DMS79 treated with DMSO at 0.1 percent for 48 hours (cell line): ENCODE data around the gene PTGDR2.

ENCODE experiments used
- DNase-seq: peaks from one replicate; lab custom pipeline; 2025; lab: John Stamatoyannopoulos, UW

The PTGDR2 gene

DNA sequence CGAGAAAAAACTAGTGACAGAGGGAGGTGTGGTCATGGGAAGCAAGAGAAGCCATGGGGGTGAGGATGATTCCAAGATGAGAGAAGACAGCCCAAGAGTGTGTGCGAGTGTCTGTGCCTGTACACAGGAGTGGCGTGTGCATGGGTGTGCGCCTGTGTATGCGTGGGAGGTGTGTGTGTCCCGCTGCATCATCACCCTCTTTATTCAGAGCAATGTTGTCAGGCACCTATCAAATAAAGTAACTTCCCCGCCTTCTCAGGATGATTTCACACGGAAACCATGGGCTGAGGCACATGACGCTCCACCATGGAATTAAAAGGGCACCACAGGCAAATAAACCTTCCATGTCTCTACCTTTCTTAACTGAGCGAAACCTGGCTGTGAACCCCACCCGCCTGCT is 46.1 kb downstream of the PTGDR2 start:
- no peak for DNase-seq

DNA sequence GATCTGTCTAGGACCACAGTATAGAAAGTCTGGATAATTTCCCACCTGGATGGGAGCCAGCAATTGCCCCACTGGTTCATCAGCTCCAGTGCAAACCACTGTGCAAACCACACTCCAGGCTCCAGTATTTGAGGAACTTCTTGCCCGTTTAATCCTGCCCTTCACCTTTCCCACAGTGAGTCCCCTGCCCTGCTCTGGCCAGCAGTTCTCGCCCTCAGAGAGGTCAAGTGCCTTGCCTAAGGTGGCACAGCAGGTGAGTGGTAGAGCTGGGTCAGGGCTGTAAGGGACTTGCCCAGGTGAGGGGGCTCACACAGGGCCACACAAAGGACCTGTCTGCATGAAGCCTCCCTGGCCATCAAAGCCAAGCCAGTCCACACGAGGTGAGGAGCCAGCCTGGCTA is 46.5 kb downstream of the PTGDR2 start:
- DNase-seq = no peak

DNA sequence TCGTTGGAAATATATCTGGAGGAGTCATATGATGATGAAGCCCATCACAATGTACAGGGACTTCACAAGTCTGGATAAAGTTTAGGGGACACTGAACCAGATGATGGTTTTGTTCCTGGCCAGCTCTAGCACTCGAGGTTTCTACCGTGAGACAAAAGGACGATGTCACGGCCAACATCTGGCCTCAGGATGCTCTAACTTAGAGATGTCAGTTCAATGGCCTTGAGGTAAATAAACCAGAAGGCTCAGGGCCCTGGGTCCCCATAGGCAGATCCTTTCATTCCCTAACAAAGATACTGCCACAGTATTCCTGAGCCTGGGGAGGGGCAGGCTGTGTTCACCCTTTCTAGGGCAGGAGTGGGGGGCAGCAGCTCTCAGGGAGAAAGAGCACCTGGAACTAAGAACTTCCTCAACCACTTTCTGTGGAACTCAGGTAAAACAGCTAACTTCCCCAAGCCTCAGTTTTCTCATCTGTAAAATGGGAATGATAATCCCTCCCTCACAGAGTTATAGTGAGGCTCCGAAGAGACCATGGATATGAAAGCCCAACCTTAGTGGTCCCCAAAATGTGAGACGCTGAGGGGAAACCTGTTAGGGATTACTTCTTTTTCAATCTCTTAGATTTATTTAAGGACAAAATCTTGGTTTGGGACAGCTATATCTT is 52.3 kb downstream of the PTGDR2 start:
- DNase-seq = no peak

DNA sequence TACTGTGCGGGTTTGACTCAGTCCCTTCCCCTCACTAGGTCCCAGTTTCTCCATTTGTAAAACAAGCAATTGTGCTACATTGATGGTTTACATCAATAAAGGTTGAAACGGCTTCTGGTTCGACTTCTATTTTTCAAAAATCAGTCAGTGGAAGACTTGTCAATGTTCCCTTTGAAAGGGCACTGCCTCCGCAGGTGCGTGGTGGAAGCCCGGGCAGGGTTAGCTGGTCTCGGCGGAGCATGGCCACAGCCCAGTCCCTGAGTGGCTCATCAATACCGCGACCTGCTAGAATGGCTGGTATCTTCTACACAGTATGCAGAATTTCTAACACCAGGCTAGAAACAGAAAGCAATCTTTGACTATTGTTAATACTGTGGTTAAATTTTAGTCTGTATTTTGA is 54.6 kb downstream of the PTGDR2 start:
- no peak for DNase-seq
